Measurements from ENCODE around the gene UNC5B.

UNC5B gene

DNA sequence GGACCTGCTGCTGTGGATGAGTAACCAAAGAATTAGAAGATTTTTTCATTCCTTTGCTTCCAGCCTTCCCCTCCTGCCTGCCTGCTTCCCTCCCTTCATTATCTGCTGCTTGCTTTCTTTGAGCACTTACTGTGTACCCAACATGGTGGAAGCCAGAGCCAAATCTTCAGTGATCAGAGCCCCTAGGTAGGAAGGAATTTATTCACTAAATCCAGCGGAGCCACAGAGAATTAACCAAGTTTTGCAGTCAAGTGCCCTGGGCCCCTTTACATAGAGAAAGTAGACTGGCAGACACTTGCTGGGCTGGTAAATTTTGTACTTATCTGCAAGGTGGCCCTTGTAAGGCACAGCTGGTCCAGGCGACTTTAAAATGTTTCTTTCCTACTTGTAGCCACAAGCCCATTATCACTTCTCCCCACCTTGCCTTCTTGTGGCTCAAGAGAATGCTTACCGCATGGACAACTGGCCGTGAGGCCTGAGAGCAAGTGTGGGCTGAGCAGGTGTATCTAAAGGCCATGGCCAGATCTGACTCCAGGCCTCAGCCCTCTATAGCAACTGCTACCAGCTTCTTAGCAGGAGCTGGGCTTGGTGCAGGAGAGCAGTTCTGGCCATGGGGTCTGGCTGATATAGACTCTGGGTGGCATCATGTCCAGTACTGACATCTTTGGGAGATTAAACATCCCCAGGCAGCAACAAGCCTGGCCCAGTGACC, 11.1 kb downstream of the UNC5B start:
- DNase-seq: no peak

DNA sequence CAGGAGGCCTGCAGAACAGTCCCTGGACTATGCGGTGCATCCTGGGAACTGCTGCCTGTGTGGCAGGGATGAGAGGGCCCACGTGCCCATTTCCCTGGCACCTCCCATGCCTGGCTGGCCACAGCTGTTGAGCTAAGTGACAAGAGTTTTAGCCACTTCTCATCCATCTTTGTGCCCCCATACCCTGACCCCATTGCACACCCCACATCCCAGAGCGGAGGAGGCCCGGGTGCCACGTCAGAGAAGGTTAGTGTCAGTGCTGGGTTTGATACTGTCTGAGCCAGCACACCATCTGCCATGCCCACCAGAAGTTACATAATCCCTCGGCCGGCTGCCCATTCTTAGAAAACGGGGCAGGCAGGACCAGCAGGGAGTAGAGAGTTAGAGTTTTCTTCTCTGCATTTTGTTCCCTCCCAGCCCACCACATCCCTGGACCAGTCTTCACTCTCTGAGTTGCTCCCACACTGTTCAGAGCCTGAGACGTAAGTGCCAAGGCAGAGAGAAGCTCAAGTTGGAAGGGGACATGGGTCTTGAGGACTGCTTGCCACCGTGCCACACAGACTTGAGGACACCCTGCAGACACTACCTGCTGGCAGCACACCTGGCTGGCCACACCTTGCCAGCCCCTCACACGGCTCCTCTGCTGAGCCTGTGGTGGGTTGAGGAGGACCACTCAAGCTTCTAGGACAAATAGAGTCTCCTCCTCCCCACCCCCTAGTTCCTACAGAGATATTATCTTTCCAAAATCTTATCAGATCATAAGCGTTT, 13.1 kb downstream of the UNC5B start:
- peak; percentile 75 for DNase-seq

DNA sequence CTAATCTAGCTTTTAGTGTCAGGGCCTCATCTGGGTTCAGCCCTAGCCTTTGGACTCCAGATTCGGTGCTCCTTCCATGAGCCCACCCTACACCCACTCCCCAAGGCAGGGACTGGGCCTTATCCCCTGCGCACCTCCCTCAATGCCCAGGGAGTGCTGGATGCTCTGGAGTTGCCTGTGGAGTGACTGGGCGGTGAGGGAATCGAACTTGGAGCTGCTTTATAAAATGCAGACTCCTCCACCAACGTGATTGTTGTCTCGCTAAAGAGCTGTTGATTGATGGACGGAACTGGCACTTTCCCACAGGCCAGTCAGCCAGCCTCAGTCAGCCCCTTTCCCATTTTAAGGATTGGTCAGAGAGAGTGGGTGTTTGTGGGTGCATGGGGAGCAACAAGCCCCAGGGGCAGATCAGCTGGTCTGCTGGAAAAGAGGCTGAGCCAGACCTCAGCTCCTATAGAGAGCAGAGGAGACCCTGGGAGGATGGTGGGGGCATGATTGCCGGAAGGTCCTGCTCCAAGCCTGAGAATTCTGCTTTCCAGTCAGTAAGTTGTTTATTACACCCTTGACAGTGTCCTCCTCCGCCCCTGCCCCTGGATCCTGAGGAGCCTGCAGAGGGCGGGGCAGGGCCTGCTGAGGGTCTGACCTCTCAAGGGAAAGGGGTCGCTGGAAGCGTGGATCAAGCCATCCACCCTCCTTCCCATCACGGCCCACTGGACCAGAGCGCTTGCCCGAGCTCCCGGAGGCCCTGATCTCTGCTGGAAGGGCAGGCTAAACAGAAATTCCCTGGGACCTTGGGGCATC, 16.7 kb downstream of the UNC5B start:
- DNase-seq: no peak

DNA sequence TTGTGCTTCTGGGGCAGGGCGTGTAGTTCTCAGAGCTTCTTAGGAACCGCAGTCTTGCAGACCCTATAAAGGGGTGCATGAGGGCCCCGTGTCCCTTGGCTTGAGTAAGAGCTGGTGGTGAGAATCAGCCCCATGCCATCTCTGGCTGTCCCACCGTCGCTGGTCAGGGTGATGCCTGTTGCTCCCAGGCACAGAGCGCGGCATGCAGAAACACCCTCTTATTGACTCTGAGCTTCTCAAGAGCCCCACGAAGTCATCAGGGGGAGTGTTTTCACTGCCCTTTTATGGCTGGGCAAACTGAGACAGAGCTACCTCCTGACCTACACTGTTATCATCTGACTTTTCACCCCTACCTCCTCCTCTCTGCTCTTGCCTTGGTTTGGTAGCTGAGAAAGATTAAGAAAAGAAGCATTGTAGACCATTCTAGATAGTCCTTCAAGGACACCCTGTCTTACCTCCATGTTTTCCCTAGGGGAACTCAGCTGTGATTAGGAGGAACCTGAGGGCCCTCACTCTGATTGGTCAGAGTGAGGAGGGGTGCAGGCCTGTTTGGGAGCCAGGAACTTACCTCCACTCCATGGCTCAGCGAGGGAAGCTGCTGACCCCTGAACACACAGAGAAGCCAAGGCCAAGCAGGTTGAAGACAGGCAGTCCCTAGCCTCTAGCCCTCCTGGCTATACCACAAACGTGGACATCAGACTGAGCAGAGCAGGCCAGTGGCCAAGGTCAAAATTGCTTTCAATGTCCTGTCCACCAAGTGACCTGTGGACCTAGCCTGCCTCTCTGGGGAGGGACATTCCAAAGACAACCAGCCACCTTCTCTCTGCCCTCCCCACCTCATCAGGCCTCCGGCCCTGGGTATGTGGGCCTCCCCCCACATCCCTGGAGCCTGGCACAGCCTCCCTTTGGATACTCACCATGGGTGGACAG, 17.6 kb downstream of the UNC5B start:
- no peak for DNase-seq

DNA sequence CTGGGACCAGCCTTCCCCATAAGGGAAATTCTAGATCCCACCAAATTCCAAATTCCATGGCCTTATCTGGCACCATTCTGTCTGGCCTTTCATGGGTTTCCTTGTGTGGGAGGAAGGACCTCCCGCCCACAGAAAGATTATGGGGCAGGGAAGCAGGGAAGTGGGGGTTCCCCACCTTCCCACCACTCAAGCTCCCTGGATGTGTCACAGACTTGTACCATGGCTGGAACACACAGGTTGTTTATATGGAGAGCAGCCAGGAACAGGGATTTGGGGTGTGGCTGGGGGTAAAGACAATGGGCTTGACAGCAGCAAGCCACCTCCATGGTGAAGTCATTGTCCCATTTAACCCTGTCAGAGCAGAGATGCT, 18.3 kb downstream of the UNC5B start:
- DNase-seq: no peak

DNA sequence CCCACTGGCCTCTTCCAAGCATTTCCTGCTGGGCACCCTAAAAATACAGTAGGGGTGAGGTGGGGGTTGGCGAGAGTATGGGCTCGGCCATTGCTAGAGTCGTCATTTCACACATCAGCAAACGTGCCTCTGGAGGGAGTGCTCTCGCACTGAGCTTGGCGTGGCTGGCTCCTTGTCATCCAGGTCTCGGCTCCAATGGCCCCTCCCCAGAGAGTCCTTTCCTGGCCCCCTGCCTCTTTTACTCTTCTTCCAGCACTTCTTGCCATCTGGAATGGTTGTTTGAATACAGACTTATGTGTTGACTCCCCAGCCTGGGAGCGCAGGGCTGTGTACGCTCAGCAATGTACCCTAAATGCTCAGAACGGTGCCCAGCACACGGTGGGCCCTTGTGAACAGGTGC, 18.8 kb downstream of the UNC5B start:
- DNase-seq: no peak

DNA sequence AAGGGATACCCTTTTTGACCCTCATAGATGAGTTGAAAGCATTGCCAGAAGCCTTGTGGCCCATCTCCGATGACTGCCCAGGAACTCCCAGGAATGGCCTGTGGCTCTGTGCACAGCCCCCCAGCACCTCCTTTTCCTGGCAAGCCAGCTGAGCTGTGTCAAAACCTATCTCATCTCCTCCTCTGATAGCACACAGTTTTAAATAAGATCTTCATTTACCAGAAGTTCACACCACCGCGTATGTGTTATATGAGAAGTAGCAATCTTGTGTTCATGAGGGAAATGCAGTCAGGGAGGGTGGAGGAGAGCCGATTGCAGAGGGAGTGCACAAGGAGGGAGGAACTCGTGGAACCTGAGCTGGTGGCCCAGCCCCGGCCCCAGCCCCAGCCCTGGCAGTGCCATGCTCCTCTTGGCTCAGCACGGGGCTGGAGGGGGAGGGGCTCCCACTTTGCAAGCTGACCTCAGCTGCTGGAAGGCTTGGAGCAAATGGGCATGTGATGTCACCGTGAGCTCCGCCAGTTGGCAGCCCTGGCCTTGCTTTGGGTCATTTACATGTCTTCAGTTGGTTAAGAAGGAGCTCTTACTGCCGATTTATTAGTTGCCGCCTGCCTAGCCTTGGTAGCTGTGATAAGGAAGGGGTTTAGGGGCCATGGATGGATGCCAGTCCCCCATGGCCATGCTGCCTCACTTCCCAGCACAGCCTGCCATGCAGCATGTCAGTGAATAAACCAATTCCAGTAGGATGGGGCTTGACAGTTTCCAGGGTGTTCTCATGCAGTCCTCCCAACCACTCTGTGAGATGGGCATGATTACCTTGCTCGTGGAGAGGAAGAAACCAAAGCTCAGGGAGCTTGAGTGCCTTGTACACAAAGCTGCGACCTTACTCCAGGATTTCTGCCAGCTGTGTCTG, 20.0 kb downstream of the UNC5B start:
- peak; percentile 95 for DNase-seq

DNA sequence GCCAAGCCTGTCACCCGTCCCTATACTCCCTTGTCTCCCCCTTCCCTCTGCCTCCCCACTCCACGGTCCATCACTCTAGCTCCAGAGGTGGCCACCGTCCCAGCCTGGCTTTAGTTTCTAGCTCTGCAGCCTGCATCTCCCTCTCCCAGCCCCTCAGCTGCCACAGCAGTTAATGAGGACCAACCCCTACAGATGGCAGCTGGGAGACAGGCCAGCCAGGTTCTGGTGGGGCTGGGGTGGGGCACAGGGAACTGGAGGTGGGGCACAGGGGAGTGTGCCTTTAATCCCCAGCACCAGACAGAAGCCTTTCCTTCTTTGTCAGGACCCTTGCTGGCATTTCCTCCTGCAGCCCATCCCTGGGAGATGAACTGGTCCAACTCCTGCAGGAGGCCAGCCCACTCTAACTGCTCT, 21.1 kb downstream of the UNC5B start:
- no peak for DNase-seq

DNA sequence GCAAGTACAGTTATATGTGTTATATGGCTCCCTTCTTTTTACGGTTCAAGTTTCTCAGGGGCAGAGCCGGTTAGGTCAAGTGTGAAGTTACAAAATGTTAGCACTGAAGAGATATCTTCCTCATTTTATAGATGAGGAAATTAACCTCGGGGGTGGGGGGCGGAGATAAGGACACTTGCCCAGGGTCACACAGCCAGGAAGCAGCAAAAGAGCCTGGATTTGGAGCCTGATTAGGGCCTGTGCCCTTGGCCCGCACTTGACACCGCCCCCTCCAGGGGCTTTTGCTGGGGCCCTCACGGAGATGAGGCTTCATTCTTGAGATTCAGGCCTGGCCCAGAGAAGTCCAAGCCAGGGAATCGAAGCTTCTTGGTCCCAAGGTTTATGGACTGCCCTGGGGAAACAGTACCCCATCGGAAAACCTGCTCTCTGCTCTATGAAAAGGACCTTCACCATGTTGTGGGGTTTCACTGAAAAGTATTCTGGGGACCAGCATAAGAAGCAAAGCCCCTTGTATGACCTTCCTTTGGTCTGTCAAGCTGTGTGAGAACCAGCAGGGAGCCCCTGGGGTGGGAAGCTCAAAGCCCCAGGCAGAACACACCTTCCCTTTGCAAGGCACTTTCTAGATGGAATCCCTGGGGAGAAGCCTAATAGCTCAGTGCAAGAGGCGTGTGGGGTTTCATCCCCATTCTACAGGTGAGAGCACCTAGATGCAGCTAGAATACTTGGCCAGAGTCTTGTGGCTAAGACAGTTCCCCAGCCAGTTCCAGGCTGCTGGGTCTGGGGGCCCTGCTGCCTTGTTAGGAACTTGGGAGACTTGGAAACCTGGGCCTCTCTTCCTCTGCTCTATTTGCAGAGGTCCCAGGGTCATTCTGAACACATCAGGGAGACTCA, 21.9 kb downstream of the UNC5B start:
- DNase-seq: no peak

DNA sequence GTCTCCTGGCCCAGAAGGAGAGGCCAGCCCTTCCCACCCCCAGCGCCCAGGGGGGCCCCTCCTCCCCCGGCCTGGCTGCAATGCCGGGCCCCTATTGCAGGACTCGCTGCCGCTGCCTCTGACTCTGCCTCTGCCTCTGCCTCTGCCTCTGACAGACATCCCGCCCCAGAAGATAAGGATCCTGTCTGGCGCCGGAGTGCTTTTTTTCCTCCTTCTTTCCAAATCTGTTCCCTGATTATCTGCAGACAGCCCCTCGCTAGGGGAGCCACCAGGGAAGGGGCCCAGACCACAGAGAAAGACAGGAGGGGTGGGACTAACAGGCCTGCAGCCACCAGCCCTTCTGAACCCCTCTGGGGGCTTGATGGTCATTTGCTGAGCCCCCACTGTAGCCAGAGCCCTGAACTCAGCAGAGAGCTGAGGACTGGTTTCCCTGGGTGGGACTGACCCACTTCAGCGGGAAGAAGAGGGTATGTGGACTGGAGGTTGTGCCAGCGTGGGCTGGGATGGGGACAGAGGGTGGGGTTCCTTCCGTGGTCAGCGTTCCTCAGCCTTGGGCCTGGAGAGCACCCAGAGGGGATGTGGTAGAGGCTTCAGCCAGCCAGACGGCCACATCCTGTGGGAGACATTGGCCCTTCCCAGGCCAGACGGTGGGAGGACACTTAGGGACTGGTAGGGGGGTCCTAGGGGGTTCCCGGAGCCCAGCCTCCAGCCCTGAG, 22.8 kb downstream of the UNC5B start:
- peak; percentile 24 for DNase-seq

DNA sequence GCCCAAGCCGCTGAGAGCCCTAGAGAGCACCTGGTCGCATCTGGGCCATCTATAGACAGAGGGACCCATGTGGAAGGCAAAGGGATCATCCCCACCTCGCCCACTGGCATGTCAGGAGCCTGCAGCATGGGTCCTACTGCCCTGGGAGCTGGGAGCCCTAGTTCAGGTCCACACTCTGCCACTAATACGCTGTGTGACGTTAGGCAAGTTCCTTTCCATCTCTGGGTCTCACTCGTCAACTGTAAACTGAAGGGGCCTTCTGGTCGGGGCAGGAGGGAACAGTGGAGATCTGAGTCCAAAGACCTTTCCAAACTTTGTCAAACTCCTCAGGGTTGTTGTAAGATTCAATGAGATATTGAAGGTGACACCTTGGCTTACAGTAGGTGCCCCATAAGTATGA, 23.4 kb downstream of the UNC5B start:
- DNase-seq: no peak

DNA sequence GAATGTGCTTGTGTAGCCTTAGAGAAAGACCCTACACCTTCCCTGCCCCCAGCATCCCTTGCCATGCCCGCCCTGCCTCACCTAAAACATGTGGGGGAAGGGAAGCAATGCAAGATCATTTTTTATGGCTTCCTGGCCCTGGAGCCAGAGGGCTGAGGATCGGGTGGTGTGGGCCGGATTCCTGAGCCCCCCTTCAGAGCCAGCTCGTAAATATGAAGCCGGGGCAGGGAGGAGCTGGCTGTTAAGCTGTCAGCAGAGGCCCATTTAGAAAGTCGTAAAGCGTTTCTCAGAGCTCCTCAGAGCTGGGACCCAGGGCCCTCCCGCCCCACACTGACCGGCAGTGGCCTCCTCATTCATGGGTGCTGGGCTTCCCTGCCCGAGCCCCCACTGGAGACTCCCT, 23.9 kb downstream of the UNC5B start:
- DNase-seq: no peak

DNA sequence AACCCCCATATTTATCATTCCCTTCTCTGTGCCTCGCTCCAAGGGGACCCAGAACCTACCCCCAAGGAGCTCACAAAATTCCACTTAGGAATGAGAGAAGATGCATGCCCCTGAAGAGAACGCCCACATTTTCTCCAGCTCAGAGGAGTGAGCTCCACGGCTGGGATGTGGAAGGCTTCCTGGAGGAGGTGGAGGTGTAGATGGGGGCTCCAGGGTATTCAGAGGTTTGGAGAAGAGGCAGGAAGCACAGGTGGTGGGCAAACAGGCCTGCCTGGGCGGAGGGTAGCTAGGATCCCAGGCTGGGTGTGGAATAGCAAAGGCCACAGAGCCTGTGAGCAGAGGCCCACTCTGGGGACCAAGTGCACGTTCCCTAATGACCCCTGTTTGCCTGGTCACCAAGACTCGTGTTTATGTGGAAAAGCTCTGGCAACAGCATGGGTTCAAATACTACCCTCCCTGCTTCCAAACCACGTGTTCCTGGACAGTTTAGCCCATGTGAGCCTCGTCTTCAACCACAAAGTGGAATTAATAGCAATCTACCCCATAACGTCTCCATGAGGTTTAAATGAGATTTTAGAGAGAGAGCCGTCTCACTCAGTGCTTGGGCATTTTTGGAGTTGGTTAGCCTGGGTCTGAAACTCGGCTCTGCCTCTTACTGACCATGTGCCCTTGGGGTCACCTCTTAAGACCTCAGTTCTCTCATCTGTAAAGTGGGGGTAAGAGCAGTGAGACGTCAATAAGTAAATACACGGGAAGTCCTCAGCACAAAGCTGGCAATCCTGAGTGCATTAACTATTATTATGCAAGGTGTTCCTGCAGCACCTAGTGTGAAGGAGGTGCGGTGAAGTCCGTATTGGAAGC, 24.7 kb downstream of the UNC5B start:
- DNase-seq: no peak

DNA sequence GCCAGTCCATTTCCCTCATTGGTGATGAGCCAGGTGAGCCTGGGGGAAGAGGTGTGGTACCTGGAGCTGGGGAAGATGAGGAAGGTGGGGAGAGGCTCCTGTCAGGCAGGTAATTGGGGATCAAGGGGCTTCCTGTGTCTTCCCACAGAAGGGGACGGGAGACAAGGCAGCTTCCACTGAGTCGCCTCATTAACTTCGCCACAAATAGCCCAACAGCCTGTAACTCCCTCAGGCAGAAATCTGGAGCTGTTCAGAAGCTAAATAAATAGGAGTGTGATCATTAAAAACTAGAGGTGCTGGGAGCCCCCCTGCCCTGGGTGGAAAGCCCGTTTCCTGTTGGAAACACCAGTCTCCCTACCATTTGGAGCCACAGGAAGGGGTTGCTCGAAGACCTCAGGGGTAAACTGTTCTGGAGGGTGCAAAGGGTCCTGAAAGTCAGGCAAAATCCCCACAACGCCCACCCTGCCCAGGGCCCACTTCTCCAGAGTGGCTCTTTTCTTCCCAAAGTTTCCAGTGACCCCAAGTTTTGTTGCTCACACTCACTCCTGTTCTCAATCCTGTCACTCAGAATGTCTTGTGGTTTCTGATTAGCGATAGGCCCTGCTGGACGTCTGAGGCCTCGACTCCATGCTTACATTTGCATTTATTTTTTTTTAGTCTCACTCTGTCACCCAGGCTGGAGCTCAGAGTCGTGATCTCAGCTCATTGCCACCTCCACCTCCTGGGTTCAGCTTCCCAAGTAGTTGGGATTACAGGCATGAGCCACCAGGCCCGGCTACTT, 25.7 kb downstream of the UNC5B start:
- DNase-seq: no peak

DNA sequence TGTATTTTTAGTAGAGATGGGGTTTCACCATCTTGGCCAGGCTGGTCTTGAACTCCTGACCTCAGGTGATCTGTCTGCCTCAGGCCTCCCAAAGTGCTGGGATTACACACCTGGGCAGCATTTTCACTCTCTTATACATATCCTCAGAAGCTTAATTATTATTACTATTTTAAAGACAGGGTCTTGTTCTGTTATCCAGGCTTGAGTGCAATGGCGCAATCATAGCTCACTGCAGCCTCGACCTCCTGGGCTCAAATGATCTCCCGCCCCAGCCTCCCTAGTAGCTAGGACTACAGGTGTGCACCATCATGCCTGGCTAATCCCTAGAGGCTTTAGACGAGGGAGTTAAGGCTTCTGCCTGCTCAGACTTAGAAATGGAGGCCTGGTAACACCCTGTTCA, 26.3 kb downstream of the UNC5B start:
- DNase-seq: no peak

DNA sequence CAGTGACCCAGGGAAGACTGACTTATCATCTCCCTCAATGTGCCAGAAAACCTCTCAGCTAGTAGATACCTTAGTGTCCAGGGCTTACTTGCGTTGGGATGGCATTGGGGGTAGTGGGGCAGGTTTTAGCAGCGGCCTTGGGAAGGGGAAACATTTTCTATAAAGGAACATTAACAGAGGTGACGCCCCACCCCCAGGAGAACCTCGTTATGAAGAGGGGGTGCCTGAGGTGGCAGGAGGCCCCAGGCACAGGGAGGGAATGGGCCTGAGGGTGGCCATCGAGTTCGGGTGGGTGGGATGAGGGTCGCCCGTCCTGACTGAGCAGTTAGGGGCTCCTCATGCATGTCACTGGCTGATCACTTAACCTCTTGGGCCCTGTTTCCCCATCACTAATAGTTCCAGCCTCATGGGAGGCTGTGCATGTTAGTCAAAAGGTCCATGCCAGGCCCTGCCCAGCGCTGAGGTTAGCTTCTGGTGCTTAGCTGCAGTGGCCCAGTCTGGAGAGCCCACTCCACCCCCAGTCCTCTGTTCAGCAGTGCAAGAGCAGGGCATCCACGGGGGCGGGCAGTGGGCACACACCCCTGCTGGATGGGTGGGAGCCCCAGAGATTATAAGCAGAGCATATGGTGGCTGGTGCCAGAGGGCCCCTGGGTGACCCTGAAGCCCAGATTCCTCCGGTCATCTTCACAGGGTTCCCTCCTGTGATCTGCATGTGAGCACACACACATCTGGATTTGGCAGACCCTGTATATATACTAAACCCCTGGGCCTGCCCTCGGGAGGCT, 27.0 kb downstream of the UNC5B start:
- DNase-seq: no peak
